GM21717 (cell line): ENCODE data around the gene ARHGEF7.

Experiments
- ATAC-seq: cut with Tn5 transposase; IDR thresholded peaks from one replicate; pipeline ENCODE4 v1.9.1; 2021; ENCODE audit warnings: mild to moderate bottlenecking, moderate library complexity; ENCODE audit not compliant: unreplicated experiment

Gene ARHGEF7

DNA sequence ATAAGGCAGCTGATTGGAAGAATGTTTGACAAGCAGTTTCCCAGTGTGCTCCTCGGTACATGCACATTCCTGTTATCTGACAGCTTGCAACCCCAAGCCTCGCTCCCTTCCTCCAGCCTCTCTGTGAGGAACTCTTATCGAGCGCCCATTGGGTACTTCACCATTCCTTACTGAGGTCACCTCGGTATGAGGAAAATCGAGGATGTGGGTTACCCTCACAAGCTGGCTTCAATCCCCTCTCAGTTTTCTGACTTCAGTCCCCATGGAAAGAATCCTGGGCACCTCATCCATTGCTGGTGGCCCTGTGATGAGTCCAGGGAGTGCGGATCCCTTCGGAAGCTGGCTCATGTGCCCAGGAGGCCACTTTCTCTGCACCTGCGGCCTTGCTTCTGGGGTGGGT, 222.6 kb downstream of the ARHGEF7 start:
- ATAC-seq = no peak

DNA sequence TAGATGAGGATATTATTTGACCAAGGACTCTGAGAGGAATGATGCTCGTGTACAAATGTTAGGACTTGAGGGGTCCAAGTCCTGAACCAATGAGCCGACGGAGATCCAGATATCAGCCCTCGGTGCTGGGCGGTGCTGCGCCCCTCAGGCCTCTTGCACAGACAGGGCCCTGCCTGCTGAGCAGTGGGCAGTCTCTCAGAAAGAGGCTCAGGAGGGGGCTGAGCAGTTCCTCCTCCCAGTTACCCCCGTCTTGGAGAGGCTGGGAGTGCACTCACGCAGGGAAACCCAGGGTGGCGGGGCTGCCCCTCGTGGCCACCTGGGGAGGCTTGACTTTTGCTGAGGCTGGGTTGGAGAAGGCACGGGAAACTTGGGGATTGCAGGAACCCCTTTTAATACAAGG, 223.7 kb downstream of the ARHGEF7 start:
- ATAC-seq = no peak

DNA sequence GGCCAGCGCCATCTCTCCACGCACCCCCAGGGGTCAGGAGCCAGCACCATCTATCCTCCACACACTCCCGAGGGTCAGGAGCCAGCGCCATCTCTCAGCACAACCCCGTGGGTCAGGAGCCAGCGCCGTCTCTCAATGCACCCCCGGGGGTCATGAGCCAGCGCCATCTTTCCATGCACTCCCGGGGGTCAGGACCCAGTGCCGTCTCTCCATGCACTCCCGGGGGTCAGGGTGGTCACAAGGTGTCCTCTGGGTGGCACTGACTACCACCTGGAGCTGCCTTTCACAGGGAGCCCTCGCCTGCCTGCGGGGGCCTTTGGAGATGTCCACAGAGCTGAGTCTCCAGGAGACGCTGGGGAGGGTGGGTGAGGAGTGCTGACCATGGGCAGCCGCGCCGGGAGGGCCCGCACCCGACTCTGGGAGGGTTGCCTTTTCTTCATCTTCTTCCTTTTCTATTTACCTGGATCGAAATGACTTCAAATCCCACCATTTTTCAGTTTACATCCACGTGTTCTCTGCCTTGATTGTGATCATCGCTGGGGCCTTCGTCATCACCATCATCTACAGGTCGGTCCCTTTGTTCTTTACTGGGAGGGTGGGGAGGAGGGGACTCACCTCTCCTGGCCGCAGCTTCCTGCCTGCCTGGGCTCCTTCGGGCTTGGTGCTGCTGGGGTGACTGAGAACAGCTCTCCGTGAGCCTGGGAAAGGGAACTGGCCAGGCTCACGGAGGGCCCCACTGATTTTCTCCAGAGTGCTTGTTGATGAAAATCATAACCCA, 224.4 kb downstream of the ARHGEF7 start:
- no peak for ATAC-seq

DNA sequence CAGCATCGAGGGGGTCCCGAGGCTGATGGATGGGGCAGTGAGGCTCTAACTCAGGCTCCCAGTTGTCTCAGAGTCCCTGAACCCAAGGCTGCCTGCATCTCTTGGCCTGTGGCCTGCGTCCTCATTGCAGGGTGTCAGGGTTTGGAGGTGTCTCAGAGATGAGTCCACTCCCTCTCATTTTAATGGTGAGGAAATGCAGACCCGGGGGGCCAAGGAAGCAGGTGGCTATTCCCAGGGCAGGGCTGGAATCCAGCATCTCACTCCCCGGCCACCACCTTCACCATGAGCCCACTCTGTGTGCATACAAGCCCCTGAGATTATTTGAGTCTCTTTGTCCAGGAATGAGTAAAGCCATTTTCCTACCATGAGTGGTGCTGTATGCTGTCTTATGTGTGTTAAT, 226.8 kb downstream of the ARHGEF7 start:
- ATAC-seq = no peak

DNA sequence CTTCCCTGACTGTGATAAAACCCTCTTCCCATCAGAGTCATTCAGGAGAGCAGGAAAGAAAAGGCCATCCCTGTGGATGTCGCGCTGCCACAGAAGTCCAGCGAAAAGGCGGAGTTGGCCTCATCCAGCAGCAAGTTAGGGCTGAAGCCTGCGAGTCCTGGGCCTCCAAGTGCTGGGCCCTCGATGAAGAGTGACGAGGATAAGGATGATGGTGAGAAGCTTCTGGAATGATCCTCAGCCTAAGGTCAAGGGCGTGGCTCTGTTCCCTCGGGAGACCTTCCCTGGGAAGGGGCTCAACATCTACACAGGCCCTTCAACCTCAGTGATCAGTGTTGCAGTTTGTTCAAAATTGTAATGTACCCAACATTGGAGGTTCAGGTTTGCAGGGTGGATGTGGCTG, 227.6 kb downstream of the ARHGEF7 start:
- no peak for ATAC-seq

DNA sequence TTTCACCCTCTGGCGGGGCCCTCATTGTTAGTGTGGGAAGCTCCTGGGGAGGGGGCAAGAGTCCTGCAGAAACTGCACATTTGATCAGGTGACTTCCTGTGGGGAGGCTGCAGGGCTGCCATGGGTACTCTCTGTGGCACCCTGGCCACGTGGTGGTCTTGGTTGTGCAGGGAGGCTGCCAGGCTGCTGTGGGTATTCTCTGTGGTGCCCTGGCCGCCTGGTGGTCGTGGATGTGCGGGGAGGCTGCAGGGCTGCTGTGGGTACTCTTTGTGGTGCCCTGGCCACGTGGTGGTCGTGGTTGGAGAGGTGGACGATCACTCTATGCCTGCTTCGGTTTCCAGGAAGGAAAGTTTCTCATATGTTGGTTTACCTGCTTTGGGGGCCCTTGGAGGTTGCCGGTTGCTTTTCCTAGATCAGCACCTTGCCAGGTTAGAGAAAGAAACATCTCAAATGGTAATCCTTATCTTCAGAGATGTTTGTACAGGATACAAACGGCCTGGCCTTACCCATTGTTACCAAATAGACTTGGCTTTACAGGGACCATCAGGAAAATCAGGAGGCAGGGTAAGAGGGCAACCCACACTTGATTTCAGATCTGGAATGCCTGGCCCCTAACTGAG, 228.2 kb downstream of the ARHGEF7 start:
- no peak for ATAC-seq

DNA sequence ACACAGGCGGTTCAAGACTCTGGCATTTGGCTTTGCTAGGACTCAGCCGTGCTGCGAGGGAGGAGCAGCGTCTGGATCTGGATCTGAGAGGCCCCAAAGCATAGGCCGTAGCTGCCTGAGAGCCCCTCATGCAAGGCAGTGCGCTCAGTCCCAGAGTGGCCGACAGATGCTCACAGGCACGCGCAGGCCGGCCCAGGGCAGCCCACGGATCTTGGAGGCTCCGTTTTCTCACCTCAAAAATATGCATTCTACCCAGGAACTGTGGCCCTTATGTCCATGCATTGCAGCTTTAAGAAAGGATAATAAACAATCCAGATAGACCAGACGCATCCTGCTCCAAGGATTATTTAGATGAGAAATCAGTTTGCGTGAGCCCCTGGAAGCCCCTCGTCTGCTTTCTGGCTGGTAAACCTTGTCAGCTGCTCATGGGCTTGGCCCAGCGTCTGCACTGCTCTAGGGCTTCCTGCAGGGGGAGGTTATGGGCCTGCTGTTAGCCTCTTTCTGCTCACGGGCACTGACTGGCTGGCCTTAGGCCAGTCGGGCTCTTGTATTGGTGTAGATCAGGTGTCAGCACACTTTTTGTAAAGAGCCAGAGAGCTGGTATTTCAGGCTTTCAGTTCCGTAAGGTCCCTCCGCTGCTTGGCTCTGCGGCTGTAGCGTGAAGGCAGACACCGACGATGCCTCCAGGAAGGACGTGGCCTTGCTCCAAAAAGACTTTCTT, 229.5 kb downstream of the ARHGEF7 start:
- no peak for ATAC-seq

DNA sequence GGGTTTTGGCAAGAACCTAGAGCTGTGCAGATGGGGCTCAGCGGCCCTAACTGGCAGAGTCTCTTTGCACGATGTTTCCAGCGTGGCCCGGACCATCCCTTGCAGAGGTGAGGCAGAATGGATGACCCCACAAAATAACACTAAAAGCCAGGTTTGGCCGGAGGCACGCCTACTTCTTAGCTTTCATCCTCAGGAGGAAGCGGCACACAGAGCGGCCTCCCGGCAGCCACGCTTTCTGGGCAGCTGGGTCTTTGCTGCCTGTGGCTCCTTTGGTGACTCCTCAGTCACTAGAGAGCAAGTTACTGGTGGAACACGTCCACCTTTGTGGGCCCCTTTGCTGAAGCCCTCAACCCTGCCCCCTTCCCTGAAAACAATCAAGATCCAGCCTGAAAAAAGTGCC, 230.6 kb downstream of the ARHGEF7 start:
- no peak for ATAC-seq

DNA sequence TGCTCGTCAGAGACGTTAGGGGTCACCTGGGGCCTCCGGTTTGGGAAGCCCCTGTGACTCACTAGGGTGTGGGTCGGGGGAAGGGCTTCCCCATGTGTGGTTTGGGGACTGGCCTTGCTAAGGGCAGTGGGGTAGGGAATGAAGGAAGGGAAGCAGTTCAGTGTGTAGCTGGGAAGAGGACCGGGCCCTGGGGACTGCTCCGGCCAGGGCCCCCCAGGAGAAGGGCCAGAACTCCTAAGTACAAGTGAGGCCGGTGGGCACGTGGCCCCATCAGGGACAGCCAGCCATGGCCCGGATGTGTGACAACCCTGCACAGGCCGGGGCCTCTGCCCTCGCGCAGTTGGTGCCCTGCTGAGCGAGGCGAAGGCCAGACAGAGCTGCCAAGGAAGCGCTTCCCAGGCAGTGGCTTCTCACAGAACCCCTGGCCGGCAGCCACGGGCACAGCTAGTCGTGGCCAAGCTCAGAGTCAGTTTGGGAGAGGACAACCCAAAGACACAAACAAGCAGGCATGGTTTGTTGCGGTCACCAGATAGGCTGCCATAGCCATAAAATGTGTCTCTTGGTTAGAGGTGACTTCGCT, 231.1 kb downstream of the ARHGEF7 start:
- no peak for ATAC-seq

DNA sequence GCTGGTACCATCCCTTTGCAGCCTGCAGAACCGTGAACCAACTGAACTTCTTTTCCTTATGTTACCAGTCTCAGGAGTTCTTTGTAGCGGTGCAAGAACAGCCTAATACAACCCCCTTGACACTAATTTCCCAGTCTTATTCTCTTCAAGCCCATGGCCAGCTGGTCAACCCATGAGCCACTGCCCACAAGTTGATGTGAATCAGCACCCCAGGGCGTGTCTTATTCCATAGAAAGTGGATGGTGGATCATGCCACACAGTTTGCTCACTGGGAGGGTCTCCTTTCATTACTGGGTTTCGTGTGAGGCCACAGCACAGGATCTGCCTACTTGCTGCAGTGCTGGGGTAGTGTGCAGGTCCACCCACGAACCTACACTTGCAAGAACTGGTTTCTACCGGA, 232.3 kb downstream of the ARHGEF7 start:
- no peak for ATAC-seq

DNA sequence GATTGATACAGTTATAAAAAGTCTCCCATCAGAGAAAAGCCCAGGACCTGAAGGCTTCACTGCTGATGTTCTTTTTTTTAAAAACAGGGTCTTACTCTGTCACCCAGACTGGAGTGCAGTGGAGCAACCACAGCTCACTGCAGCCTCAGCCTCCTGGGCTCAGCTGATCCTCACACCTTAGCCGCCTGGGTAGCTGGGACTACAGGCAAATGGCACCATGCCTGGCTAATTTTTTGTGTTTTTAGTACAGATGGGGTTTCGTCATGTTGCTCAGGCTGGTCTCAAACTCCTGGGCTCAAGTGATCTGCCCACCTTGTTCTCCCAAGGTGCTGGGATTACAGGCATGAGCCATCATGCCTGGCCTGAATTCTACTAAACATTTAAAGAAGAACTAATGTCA, 238.4 kb downstream of the ARHGEF7 start:
- no peak for ATAC-seq

DNA sequence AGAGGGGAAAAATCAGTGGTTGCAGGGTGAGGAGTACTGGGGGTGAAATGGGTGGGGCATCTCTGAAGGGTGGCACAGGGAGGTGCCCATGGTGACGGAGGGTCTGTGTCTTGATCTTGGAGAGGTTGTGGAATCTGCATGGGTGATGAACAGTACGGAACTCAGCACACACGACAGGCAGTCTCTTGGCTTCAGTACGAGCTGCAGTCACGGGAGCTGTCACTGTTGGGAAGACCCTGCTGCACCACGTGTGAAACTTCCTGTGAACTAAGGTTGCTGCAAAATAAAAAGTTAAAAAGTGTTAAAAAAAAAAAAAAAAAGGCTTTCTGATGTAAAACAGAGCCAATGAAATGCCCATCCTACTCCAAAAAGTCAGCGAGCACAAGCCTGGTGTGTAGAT, 239.7 kb downstream of the ARHGEF7 start:
- no peak for ATAC-seq
